Right hindlimb (tissue), 1 donor: ENCODE results near the gene POM121.
A peak's percentile ranks its signal among the peaks of the same experiment; 100 is the strongest.
"Not testable (repeated sequence)": the region's sequence is repeated elsewhere in the genome, so short reads cannot be mapped to it uniquely, and the experiment has no call there.

Source experiments
- DNase-seq: peaks from one replicate; pipeline ENCODE4 v3.0.0-alpha.2; 2018

POM121 gene

DNA sequence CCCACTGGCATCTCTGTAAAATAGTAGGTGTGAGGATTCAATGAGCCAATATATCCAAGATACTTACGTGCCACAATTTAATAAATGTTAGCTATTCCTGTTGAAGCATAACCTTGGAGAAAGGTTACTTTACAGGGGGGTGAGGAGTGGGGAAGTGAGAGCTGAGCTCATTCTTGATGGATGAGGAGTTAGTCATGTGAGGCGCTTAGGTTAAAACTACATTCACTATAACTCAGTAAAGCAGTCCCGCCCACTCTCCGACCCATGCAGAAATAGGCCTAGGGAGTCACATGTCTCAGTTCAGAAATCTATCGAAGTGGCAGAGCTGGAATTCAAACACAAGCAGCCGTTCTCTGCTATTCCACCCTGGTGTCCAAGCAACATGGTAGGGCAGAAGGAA is 25.5 kb downstream of the POM121 start:
- not testable (repeated sequence) for DNase-seq

DNA sequence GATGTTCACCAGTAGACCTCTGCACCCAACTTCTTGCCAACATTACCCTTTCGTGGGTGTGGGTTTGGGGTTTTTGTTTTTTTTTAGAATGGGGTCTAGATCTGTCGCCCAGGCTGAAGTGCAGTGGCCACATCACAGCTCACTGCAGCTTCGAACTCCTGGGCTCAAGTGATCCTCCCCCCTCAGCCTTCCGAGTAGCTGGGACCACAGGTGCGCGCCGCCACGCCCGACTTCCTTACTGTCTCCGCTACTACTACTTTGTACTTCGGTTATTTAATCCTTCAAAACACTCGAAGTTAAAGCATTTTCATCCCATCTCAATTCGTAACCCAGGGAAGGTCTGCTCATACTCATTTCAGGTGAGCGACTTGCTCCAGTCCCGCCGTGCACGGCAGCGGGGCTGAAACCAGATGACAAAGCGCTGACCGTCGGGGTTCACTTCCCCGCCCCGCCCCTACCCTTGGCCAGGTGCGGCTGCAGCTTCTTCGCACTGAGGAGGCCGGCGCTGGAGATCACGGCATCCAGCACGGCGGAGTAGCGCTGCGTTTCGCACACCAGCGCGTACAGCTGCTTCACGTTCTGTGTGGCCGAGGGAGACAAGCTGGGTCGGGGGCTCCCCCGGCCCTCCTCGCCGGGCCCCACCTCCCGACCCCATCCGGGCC is 29.1 kb downstream of the POM121 start:
- DNase-seq: not testable (repeated sequence)

DNA sequence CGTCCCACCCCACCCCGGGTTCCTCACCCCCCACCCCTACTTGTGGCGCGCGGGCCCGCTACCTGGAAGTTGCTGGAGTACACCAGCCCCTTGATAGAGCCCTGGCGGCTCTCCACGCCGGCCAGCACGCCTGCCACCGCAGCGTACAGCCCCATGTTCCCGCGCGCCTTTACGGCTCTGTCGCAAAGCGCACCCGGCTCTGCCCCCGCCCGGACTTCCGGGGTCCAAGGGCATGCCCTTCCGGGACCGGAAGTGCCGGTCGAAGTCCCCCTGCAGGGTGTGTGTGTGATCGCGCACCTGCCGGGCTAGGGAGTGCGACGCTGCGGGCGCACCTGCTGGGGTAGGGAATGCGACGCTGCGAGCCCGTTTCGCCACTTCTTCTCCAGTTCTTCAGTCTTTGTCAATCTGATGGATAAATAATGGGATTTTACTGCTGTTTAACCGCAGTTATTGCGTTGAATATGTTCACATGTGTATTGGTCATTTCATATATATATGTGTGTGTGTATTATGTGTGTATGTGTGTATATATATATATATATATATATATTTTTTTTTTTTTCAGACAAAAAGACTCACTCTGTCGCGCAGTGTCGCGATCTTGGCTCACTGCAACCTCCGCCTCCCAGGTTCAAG is 29.8 kb downstream of the POM121 start:
- not testable (repeated sequence) for DNase-seq

DNA sequence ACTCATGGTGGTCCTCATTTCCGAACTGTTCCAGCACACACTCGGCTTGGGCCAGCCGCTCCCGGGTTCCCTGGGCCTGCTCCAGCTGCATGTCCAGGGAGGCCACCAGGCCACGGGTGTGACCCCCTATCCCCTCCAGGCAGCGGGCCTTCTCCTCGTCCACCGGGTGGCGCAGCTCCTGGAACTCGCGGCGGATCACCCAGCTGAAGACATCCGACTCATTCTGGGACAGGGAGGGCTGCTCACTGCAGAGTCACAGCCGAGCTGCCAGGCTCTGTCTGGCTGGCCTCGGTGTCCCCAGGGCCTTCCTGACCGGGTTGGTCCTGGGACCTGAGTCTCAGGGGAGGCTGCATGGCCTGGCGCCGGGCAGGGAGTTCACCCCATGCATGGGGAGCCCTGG is 35.1 kb downstream of the POM121 start:
- DNase-seq: not testable (repeated sequence)

DNA sequence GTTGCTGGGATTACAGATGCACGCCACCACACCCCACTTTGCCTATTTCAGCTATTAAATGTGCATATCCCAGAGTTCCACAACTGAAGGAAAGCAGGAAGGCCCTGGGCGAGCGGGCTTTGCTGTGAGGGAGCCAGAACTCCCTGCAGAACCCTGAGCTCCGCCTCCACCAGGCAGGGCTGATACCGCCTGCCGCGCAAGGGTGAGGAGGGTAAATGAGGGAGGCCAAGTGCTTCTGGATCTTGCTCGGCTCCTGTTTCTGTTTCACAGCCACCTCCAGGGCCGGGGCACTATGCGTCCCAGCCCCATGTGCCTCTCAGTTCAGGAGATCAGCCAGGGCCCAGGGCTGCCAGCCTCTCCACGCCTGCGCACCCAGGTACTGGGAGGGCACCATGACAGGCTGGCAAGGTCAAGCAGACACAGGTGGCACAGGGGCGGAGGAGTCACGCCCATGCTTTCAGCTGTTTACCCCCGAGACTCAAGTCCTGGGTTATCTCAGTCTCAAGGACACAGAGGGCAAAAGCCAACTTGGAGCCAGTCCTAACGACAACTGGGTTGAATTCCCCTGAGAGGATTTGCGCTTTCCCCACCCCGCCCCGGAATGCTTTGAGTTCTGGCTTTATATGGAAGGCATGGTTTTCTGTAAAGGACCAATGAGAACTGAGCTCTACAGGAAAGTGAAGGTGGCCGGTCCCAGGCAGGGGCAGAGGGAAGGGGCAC is 35.9 kb downstream of the POM121 start:
- not testable (repeated sequence) for DNase-seq

DNA sequence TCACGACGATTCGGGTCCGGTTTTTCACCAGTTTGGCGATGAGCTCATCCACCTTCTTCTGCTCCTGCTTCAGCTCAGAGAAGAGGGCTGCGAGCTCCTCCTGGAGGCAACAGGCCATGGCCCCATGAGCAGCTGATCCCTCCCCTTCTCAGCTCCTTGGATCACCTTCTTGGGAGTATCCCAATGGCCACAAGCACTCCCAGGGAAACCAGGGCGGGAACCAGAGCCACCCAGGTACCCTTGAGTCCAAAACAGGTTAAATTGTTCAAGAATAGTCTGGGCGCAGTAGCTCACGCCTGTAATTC is 36.4 kb downstream of the POM121 start:
- not testable (repeated sequence) for DNase-seq

DNA sequence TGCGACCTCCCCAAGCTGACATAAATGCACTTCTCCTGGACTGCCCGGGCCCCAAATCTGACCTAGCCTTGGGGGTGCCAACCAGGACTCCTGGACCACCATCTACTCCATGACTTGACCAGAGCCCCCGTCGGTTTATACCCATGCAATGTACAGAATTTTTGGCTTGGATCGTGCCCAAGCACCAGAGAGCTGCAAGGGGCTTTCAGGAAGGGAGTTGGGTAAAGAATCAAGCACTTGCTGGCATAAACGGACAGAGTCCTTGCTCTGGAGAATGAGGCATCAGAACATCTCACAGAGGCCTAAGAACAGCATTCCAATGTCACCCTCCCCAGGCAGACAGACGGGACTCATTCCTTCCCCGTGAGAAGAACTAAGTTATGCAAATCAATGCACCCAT is 38.2 kb downstream of the POM121 start:
- DNase-seq: not testable (repeated sequence)

DNA sequence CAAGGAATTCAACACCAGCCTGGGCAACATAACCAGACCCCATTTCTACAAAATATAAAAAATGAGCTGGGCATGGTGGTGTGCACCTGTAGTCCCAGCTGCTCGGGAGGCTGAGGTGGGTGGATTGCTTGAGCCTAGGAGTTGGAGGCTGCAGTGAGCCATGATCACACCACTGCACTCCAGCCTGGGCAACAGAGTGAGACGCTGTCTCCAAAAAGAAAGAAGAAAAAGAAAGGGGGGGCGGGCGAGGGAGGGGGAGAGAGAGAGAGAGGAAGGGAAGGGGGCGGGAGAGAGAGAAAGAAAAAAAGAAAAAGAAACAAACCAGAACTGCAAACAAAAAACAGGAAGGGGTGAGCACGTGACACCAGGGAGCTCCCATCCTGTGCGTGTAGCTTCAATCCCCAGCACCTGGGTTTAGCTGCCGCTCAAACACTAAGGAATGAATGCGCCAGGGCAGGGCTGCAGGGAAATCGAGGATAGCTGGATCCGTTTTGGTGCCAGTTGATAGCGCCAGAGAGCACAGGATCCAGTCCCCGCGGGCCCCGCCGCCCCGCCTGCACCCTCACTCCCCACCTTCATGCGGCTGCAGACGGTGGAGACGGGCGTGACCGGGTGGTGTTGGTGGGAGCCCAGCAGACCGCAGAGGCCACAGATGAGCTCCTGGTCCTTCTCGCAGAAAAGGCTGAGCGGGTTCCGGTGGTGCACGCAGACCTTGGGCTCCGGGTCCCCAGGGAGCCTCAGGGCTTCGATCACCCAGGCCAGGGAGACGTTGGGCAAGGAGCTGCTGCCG is 40.5 kb downstream of the POM121 start:
- DNase-seq: not testable (repeated sequence)

DNA sequence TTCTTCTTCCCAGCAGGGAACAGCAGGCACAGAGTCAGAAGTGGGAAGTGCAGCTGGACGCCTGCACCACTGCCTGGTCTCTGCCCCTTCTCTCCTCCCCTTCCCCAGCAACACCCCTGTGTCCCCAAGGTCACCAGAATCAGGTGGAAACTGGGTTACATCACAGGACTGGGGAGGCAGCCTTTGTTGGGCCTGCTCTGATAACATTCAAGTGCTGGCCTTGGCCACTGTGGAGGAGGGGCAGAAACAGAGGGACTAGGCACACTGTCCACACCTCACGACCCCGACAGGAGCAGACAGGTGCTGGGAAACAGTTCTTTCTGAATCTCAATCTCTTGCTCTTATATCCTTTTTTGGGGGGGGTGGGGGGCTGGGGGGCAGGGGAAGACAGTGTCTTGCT is 42.0 kb downstream of the POM121 start:
- DNase-seq: not testable (repeated sequence)

DNA sequence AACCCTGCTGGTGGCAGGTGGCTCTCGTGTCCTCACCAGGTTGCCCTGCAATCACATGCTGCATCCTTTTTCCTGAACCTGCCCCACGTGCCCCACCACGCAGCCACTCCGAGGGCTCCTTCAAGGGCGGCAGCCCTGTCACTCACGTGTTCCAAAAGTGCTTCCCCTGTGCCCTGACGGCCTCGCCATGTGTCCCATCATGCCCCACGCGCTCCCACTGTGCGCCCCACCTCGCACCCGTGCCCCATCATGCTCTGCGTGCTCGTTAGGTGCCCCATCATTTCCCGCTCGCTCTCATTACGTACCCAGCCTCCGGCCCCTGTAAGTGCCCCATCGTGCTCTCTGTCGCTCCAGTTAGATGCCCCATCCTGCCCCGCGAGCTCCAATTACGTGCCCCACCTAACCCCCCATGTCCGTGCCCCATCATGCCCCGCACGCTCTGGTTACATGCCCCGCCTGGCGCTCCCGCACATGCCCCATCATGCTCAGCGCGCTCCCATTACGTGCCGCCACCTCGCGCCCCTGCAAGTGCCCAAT is 44.2 kb downstream of the POM121 start, which contains the start of gene TRIM74:
Gene TRIM74, minus strand, starts transcription at position 487 of the 537 bp plus-strand sequence. CDS start 3,309 bp downstream, outside the sequence.
- DNase-seq: not testable (repeated sequence)

DNA sequence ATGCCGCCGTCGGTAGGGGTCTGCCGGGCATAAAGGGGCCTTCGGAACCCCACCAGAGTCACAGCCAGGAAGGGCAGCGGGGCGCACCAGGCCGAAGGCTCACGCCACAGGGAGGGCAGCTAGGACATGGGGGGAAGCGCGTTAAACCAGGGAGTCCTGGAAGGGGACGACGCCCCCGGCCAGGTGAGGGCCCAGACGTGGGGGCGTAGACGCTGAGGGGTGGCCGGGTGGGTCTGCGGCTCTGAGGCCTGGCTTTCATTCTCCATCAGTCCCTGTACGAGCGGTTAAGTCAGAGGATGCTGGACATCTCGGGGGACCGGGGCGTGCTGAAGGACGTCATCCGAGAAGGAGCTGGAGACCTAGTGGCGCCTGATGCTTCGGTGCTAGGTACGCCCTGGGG is 44.8 kb downstream of the POM121 start:
- DNase-seq: not testable (repeated sequence)

DNA sequence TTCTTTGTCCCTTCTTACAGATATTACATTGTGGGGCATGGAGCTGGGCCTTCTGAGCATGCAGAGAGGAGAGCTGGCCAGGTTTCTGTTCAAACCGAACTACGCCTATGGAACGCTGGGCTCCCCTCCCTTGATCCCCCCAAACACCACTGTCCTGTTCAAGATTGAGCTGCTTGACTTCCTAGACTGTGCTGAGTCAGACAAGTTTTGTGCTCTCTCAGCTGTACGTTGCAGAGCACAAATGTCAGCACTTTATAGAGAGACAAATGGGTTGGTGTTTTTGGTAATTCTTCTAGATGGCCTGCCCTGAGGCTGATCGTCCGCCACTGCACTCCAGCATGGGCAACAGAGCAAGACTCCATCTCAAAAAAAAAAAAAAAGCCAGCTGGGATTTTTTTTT is 46.6 kb downstream of the POM121 start:
- DNase-seq: not testable (repeated sequence)

DNA sequence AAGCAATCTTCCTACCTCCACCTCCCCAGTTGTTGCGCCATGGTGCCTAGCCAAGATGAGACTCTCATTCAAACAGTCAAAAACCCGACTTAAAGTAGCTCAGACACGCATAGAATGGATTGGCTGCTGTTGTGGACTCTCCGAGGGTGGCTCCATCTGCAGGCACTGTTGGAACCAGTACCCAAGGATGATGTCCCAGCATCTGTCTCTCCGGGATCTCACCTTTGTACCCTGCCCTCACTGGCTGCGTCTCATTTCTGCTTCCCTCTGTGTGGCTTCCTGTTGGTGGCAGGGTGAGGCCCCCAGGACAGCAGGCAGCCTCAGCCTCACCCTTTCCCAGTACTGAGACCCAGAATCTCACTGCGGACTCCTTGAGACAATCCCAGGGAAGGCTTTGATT is 49.9 kb downstream of the POM121 start:
- DNase-seq: not testable (repeated sequence)

DNA sequence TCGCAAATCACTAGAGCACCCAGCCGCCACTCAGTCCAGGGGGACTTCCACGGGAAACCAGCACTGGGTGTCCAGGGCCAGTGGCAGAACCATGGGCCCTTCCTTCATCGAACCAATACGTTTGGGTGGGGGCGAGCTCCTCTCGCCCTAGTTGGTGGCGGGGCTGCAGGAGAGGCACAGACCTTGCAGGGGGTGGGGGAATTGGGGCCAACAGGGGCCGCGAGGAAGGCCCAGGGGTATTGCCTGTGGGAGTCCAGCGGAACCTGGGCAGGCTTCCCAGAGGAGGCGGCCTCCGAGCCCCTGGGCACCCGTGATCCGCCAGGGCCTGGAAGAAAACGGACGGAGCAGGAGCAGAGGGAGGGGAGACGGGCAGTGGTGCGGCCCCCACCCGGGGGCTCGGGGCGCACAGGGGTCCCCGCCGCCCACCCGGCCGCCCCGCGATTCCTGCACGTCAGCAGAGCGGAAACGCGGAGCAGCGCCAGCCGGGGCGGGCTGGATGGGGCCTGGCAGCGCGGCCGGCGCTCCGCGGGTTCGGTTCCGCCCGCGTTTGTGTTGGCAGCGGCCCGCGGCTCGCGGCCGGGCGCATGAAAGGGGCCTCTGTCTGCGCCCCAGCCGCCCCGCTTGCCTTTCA is 50.9 kb downstream of the POM121 start:
- DNase-seq: peak; percentile 30

DNA sequence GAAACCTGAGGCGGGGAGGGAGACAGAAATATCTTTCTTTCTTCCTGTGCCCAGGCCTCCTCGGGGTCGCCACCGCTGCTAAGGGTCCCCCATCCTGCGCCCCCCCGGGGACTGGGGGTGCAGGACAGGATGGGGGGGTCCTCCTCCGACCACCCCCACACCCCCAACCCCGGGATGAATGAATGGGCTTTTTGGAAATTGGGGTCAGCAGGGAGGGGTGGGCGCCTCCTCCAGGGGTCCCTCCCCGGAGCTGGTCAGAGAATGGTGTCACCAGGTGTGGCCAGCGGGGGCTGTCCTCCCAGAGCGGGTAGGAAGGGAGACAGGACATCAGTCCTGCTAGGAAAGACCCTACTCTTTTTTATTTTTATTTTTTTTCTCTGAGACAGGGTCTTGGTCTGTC is 51.5 kb downstream of the POM121 start:
- DNase-seq: not testable (repeated sequence)

DNA sequence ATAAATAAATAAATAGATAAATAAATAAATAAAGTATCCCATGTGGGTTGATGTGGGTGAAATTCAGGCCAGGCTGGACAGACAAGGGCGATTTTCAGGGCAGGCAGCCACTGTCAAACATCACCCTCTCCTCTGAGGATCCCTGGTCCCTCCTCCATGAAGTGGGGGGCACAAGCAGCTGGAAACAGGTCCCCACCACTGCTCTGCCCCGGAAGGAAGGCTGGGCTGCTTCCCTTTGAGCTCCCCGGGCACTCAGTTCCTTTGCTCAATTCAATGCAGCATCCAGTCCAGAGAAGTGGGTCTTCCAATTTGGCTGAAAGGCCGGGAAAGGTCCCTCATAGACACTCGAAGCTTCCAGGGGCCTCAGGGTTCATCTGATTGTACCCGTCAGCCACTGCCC is 55.5 kb downstream of the POM121 start:
- not testable (repeated sequence) for DNase-seq

DNA sequence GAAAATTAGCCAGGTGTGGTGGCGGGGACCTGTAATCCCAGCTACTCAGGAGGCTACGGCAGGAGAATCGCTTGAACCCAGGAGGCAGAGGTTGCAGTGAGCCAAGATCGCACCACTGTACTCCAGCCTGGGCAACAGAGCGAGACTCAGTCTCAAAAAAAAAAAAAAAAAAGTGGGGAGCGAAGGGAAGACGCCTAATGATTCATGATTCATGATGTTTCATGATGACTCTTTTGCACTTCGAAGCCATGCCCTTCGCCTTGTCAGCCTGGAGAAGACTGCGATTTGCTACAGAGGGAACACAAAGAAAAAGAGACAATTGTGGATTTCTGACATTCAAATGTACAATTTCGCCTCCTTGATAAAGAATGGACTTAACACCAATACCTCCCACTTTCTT is 57.2 kb downstream of the POM121 start:
- not testable (repeated sequence) for DNase-seq

DNA sequence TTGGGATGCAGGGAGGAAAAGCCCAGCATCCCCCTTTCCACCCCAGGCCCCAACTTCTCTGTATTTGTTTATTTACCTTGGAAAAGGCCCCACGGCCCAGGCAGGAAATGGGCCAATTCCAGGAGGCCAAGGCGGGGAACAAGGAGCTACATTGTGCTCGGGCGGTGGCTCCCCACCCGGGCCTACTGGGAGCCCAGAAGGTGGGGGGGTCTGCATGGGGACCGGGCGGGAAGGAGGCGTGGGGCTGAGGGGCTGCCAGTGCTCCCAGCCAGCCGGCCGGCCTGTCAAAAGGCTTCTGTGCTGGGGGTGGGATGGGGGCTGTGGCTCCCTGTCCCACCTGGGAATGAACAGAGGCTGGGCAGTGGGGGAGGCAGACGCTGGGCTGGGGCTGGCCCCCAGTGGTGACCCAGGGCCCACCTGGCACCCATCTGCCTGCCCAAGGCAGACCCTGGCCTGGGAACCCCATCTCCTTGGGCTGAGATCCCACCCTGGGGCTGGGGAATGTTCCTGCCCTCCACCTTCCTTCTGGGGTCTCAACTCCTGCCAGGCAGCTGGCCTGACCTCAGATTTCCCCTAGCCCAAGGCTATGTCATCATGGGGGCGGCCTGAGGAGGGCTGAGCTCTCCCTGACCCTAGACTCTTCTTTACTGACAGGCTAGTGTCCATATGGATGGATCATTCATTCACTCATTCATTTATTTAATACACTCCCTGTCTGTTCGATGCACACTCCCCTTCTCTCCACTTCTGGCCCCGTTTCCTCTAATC is 65.4 kb downstream of the POM121 start:
- DNase-seq: not testable (repeated sequence)

DNA sequence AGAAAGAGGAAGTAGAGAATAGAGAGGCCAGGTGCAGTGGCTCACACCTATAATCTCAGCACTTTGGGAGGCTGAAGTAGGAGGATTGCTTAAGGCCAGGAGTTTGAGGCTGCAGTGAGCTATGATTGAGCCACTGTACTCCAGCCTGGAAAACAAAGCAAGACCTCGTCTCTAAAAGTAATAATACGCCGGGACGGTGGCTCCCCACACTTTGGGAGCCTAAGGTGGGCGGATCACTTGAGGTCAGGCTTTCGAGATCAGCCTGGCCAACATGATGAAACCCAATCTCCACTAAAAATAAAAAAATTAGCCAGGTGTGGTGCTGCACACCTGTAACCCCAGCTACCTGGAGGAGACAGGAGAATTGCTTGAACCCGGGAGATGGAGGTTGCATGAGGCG is 70.6 kb downstream of the POM121 start:
- not testable (repeated sequence) for DNase-seq

DNA sequence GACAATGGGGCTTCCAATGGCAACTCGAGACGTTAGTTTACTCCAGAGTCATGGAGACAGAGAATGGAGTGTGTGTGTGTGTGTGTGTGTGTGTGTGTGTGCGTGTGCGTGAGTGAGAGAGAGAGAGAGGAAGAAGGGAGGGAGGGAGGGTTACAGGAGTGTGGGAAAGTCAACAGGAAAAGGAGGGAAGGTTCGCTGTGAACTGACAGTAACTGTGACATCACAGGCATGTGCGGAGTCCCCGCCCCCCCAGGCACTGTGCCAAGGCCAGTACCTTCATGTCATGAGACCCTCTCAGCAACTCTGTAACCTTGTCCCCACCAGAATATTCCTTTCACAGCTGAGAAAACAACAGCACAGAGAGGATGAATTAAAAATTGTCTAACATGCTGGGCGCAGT is 72.6 kb downstream of the POM121 start:
- DNase-seq: not testable (repeated sequence)

DNA sequence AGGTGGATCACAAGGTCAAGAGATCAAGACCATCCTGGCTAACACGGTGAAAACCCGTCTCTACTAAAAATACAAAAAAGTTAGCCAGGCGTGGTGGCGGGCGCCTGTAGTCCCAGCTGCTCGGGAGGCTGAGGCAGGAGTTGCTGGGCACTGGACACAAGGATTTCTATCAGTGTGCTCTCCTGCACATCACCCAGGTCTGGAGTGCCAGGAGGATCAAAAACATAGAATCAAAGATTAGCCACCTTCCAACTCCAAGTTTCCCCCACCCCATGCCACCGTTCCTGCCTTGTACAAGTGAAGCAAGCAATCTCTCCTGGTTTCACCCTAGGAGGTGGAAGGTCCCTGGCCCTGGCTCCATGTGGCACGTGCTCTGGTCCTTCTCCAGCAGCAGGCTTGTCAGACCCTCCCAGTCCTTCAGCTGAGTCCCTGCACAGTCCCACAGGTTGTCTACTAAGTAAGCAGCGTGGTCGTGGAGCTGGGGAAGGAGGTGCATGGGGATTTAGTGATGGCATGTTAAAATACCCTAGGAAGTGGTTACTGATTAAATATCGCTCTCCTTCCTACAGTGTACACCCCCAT is 73.1 kb downstream of the POM121 start:
- DNase-seq: not testable (repeated sequence)
